Chondrocyte (in vitro differentiated cells): ENCODE results near the gene HOXC12. TPM values are rescaled to one million over a fixed set of nuclear protein-coding genes. Genes with fewer than 3 reads are reported as not detected.

Experiments
- DNase-seq: peaks from one replicate; pipeline ENCODE4 v3.0.0; 2021; ENCODE audit warnings: mixed read lengths, low spot score
- H3K27ac Mint-ChIP-seq: one replicate; pipeline ENCODE4 v1.8.0; 2021; ENCODE audit warnings: mild to moderate bottlenecking, moderate library complexity, mixed read lengths; ENCODE audit not compliant: unreplicated experiment
- H3K27me3 Mint-ChIP-seq: 2 replicates; pipeline ENCODE4 v1.8.0; 2021; ENCODE audit warnings: low read depth, mixed read lengths
- H3K36me3 Mint-ChIP-seq: 2 replicates; pipeline ENCODE4 v1.8.0; 2021; ENCODE audit warnings: low read depth, mixed read lengths
- H3K4me1 Mint-ChIP-seq: 2 replicates; pipeline ENCODE4 v1.8.0; 2021; ENCODE audit warnings: low read depth, mild to moderate bottlenecking, mixed read lengths
- H3K4me3 Mint-ChIP-seq: one replicate; pipeline ENCODE4 v1.8.0; 2021; ENCODE audit warnings: mild to moderate bottlenecking, moderate library complexity, mixed read lengths; ENCODE audit not compliant: unreplicated experiment
- H3K9me3 Mint-ChIP-seq: 2 replicates; pipeline ENCODE4 v1.8.0; 2021; ENCODE audit warnings: low read depth, mixed read lengths
- total RNA-seq: library from RNA; stranded (reverse); gene quantifications from 3 replicates; pipeline ENCODE4 v1.2.1, GENCODE V29; 2021
- TF ChIP-seq, protein P1 (sequence below): fragments of 200-600 bp; sonication (generic); IDR thresholded peaks from 2 replicates; pipeline ENCODE4 v1.5.0; 2021; ENCODE audit warnings: antibody characterized with exemption, mild to moderate bottlenecking, moderate library complexity

The HOXC12 gene
- total RNA-seq, 1 donor from 2014 or later = not detected

DNA sequence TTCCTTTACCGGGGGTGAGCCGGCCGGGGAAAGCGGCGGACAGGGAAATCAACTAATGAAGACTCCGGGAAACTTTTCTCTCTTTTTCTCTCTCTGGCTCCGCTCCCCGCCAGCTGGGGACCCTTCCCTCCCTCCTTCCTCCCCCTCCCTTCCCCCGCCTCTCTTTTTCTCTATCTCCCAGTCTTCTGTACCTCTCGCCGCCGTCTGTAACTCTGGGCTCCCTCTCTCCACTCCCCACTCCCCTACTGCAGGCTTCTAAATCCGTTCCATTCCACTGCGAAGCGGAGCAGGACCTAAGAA lies 11.3 kb downstream of the HOXC12 start:
- H3K4me3 Mint-ChIP-seq = no peak overlapping the region
- no peaks in the 10 kb centered on the region for H3K9me3 Mint-ChIP-seq
- H3K4me1 Mint-ChIP-seq = peaks cover 7% of the 10 kb centered on the region
- no peaks in the 10 kb centered on the region for H3K36me3 Mint-ChIP-seq
- H3K27me3 Mint-ChIP-seq = peaks cover 90% of the 10 kb centered on the region
- no peak for DNase-seq
- no peak overlapping the region for H3K27ac Mint-ChIP-seq
- TF ChIP-seq, protein P1, sequence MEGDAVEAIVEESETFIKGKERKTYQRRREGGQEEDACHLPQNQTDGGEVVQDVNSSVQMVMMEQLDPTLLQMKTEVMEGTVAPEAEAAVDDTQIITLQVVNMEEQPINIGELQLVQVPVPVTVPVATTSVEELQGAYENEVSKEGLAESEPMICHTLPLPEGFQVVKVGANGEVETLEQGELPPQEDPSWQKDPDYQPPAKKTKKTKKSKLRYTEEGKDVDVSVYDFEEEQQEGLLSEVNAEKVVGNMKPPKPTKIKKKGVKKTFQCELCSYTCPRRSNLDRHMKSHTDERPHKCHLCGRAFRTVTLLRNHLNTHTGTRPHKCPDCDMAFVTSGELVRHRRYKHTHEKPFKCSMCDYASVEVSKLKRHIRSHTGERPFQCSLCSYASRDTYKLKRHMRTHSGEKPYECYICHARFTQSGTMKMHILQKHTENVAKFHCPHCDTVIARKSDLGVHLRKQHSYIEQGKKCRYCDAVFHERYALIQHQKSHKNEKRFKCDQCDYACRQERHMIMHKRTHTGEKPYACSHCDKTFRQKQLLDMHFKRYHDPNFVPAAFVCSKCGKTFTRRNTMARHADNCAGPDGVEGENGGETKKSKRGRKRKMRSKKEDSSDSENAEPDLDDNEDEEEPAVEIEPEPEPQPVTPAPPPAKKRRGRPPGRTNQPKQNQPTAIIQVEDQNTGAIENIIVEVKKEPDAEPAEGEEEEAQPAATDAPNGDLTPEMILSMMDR = no peak

DNA sequence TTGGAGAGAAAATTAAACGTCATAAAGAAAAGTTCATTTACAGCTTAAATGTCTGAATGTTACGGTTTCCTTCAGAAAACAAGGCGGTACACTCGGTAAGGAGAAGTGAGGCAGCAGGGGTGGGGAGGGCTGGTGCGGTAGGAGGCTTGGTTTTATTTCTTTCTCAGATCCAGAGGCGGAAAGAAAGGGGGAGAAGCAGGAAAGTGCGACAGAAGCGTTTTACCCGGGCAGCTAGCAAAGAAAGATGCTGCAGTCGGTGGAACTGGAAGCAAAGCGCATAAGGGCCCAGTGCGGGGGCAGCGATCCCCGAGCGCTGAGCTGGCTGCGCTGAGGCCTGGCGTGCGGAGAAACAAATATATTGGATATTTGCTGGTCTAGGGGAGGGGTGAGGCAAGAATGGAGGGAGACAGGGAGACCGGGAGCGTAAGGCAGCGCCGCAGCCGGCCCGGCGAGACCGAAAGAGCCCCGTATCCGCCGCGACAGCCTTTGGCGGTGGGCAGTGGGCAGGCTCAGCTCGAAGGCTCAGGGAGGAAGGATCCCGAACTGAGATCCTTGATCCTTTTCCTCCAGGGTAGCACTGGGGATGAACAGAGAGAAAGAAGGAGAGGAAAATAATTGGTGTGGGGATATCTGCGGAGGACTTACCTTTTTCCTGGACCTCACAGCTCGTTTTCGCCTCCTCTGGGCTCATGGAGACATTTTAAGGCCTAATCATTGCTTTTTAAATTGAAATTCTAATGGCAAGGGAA lies 11.9 kb downstream of the HOXC12 start:
- H3K27ac Mint-ChIP-seq = no peak overlapping the region
- peaks cover 7% of the 10 kb centered on the region for H3K4me1 Mint-ChIP-seq
- no peak for DNase-seq
- H3K27me3 Mint-ChIP-seq = peaks cover 92% of the 10 kb centered on the region
- no peaks in the 10 kb centered on the region for H3K9me3 Mint-ChIP-seq
- no peaks in the 10 kb centered on the region for H3K36me3 Mint-ChIP-seq
- no peak overlapping the region for H3K4me3 Mint-ChIP-seq
- TF ChIP-seq, protein P1 = no peak

DNA sequence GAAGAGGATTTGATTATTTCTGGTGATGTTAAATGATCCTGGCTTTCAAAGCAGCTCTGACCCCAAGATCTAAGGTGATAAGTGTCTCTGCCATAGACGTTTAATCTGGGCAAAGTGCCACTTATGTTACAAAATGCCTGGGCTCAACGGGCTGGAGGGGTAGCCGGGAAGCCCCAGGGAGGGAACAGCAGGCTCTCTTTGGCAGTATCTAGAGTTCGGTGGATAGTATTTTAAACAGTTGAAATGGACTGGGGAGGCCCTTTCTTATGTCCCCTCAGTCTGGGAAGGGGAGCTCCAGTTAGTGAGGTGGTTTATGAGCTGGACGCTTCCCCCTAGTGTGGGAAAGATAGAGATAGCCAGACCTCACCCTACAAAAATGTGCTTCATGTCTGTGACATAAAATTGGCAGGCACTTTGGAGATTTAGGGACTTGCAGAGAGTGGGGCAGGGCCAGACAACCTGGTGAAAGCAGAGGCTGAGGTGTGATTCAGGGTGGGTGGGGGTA lies 12.8 kb downstream of the HOXC12 start:
- H3K9me3 Mint-ChIP-seq = no peaks in the 10 kb centered on the region
- no peak overlapping the region for H3K4me3 Mint-ChIP-seq
- H3K27me3 Mint-ChIP-seq = peaks cover 96% of the 10 kb centered on the region
- H3K36me3 Mint-ChIP-seq = no peaks in the 10 kb centered on the region
- peaks cover 7% of the 10 kb centered on the region for H3K4me1 Mint-ChIP-seq
- DNase-seq = peak; percentile 27
- TF ChIP-seq, protein P1 = no peak
- no peak overlapping the region for H3K27ac Mint-ChIP-seq

DNA sequence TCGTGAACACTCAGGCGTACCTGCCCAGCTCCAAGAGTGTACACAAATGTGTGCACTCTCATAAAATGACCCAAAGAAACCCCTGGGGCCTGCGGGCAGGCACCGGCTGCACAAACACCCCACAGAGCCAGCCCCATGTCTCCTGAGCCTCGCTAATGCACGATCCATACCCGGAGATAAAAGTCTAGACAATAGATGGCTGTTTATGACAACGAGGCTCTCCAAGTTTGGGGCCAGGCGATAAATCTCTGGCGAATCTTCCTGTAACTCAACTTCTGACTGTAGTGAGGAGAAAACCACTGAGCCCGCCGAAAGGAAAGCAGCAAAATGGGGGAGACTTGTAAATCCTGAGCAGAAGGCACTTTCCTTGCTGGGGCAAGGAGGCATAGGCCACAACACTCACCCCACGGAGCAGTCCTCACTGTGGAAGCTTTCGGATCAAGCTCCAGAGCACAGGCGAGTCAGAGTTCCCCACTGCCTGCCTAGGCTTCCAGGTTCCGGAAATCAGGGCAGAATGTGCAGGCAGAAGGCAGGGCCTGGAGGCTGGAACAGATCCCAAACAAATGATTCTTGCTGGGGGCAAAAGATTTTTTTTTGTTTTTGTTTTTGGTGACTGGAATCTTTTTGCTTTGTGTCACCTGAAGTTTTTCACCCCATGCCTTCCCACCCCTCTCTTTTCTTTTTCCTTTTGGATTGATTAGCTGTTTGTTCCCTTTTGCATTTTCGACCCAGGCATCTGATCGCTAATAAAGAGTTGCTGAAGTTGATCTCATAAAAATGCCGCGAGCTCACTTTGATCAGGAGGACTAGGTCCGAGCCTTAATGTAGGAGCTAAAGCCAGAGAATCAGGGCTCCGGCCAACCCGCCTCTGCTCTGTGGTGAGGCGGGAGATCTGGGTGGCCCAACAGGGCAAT lies 13.8 kb downstream of the HOXC12 start:
- H3K4me1 Mint-ChIP-seq = peaks cover 12% of the 10 kb centered on the region
- TF ChIP-seq, protein P1 = no peak
- peaks cover 96% of the 10 kb centered on the region for H3K27me3 Mint-ChIP-seq
- no peak overlapping the region for H3K27ac Mint-ChIP-seq
- no peak overlapping the region for H3K4me3 Mint-ChIP-seq
- H3K36me3 Mint-ChIP-seq = peaks cover 2% of the 10 kb centered on the region
- DNase-seq = peak; percentile 32
- H3K9me3 Mint-ChIP-seq = no peaks in the 10 kb centered on the region

DNA sequence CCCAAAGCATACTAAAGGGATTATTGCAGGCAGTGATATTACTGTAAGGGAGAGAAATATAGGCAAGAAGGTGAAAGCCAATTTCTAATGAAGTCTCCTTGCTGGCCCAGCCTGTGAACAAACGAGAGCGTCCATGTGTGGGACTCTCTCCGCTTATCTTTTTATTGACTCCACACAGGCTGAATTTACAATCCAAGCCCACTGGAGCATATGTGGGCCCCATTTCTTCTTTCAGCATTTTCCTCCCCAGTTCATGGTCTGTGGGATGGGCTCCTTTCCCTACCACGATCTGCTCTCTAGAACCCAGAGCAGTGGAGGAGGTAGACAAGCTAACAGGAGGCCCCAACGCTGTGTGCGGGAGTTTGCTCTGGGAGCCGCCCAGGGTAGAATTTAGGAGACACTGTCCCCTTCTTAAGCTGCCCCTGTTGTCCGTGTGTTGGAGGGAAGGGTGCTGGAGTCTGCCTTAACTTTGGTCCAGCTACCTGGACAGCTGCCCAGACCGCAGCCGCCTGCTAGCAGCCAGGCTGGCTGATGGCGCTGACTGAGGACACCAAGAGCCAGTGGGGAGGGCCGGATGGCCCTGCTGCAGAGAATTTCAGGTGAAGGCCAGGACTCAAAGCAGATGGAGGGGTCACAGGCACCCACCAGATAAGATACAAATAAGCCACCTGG lies 15.0 kb downstream of the HOXC12 start:
- Mint-ChIP-seq H3K9me3 (no peaks in the 10 kb centered on the region), H3K36me3 (peaks cover 2% of the 10 kb centered on the region), H3K4me1 (peaks cover 15% of the 10 kb centered on the region), H3K4me3 (no peak overlapping the region), H3K27me3 (peaks cover 88% of the 10 kb centered on the region), H3K27ac (no peak overlapping the region)
- peak; percentile 47 for DNase-seq
- TF ChIP-seq, protein P1 = no peak
